Cardiac muscle cell (in vitro differentiated cells and primary cell): ENCODE data around the gene IL17RC. TPM values are rescaled to one million over a fixed set of nuclear protein-coding genes. Genes with fewer than 3 reads are reported as not detected.
"Not testable (repeated sequence)": the region's sequence is repeated elsewhere in the genome, so short reads cannot be mapped to it uniquely, and the experiment has no call there.

Experiments
- DNase-seq, 2 donors: peaks; one replicate each; pipeline versions ENCODE4 v3.0.0 to v3.0.0-alpha.2; 2010 to 2017; ENCODE audit warnings: low read depth in 1 of 2, low spot score in 1 of 2
- H3K27ac ChIP-seq: fragments of 200-600 bp; sonication (generic); 2 replicates; pipeline ENCODE4 v1.5.1; 2016
- H3K27me3 ChIP-seq: fragments of 200-600 bp; sonication (generic); 2 replicates; pipeline ENCODE4 v1.6.0; 2016; ENCODE audit warnings: control low read depth
- H3K36me3 ChIP-seq: fragments of 200-600 bp; sonication (generic); 2 replicates; pipeline ENCODE4 v1.5.1; 2016; ENCODE audit warnings: control low read depth
- H3K4me1 ChIP-seq: fragments of 200-600 bp; sonication (generic); 2 replicates; pipeline ENCODE4 v1.8.1; 2017; ENCODE audit warnings: low read depth, mild to moderate bottlenecking, mixed run types
- H3K4me3 ChIP-seq: fragments of 200-600 bp; sonication (generic); 2 replicates; pipeline ENCODE4 v1.5.1; 2016; ENCODE audit warnings: mild to moderate bottlenecking
- H3K9me3 ChIP-seq: fragments of 200-600 bp; sonication (generic); 2 replicates; pipeline ENCODE4 v1.5.1; 2017; ENCODE audit warnings: low read depth, mild to moderate bottlenecking, control low read depth
- CTCF ChIP-seq: IDR thresholded peaks from 2 replicates; pipeline ENCODE4 v1.5.1; 2012; ENCODE audit warnings: low read depth, mild to moderate bottlenecking, low read length
- polyA plus RNA-seq: library from polyadenylated mRNA; unstranded; fragments of >200 nt; fragmentation: Nextera tagmentation; extraction: Ambion mirVana; gene quantifications from 2 replicates; pipeline ENCODE4 v1.2.1, GENCODE V29; 2016
- total RNA-seq: library from RNA; depleted of rRNA; stranded (reverse); fragments of >200 nt; gene quantifications from 2 replicates; pipeline ENCODE4 v1.2.3, GENCODE V29; 2016

Gene IL17RC
- total and polyA plus RNA-seq, 2 experiments from 2014 or later: 49.2 to 59.8 TPM

- peak in 1 of 2 donors; percentile 31 for DNase-seq
- no peak for TF ChIP-seq CTCF
Measured at GRCh38 chr3:9898467-9899241, 18.2 kb upstream of the IL17RC start.

GRCh38 chr3:9899289-9899791 is 17.6 kb upstream of the IL17RC start:
- no peaks in the 10 kb centered on the region for H3K36me3 ChIP-seq
- no peaks in the 10 kb centered on the region for H3K27me3 ChIP-seq
- H3K4me1 ChIP-seq: peaks cover 4% of the 10 kb centered on the region
- H3K4me3 ChIP-seq: no peak overlapping the region
- no peaks in the 10 kb centered on the region for H3K9me3 ChIP-seq
- DNase-seq: no peak
- TF ChIP-seq CTCF: no peak
- no peak overlapping the region for H3K27ac ChIP-seq

More at GRCh38 chr3:9898467-9899241, 18.2 kb upstream of the IL17RC start:
- Histone ChIP-seq H3K4me3 (no peak overlapping the region), H3K27ac (peak overlapping the region; percentile 21), H3K9me3 (no peaks in the 10 kb centered on the region), H3K4me1 (peaks cover 4% of the 10 kb centered on the region), H3K27me3 (no peaks in the 10 kb centered on the region), H3K36me3 (no peaks in the 10 kb centered on the region)

DNA sequence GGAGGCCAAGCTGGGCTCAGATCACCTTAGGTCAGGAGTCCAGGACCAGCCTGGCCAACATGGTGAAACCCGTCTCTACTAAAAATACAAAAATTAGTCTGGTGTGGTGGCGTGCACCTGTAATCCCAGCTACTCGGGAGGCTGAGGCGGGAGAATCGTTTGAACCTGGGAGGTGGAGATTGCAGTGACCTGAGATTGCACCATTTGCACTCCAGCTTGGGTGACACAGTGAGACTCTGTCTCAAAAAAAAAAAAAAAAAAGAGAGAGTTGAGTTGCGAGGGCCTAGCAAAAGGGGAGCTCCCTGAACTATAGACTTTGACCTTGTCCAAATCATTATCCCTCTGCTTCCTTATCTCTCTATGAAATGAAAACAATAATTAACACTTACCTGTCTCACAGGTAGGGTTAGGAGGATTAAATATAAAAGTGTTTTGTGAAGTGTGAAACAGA is 15.9 kb upstream of the IL17RC start:
- H3K36me3 ChIP-seq, H3K27ac ChIP-seq, H3K4me3 ChIP-seq, DNase-seq, H3K9me3 ChIP-seq, H3K4me1 ChIP-seq, H3K27me3 ChIP-seq: not testable (repeated sequence)

- H3K36me3 ChIP-seq: no peaks in the 10 kb centered on the region
- H3K4me3 ChIP-seq: no peak overlapping the region
- TF ChIP-seq CTCF: no peak
Measured at GRCh38 chr3:9901967-9902366, 14.9 kb upstream of the IL17RC start.

DNA sequence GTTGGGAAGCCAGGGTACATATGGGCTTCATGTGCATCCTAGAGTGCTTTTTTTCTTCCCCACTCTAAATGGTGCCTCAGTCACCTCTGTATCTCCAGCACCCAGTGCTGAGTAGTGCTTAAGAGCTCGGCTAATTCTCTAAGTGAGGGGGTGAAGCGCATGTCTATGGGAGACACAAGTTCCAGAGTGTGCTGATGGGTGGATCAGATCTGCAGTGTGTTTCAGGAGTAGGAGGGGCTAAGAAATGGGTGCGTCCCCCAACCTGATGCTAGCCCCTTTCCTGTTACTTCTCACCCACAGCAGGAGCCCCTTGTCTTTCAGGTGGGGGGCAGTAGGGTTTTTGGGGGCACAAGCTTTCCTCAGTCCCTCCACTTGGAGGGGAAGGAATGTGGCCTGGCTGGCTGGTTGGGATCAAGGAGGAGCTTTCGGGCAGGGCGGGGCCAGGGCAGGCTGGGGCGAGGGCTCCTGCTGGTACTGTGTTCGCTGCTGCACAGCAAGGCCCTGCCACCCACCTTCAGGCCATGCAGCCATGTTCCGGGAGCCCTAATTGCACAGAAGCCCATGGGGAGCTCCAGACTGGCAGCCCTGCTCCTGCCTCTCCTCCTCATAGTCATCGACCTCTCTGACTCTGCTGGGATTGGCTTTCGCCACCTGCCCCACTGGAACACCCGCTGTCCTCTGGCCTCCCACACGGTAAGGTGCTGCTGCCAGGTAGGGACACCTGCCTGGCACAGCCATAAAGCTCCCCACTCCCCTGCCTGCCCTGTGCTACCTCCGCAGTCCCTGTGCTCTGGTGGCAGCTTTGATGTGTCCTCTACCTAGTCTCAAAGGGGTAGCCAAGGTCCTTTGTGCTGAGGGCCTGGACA is 14.3 kb upstream of the IL17RC start, which contains the start of gene IL17RE:
Gene IL17RE, plus strand, starts transcription at position 477 of the 866 bp plus-strand sequence. Its CDS starts 85 bp downstream, at position 562.
- Histone ChIP-seq H3K36me3 (no peaks in the 10 kb centered on the region), H3K4me3 (no peak within 1 kb of the TSS), H3K27ac (no peak within 1 kb of the TSS), H3K4me1 (peaks cover 1% of the 10 kb centered on the region), H3K27me3 (no peaks in the 10 kb centered on the region), H3K9me3 (no peaks in the 10 kb centered on the region)
- no peak for DNase-seq
- TF ChIP-seq CTCF: no peak

More at GRCh38 chr3:9901967-9902366, 14.9 kb upstream of the IL17RC start:
- H3K4me1 ChIP-seq: peaks cover 4% of the 10 kb centered on the region
- no peak overlapping the region for H3K27ac ChIP-seq
- DNase-seq: no peak
- H3K9me3 ChIP-seq: no peaks in the 10 kb centered on the region
- H3K27me3 ChIP-seq: no peaks in the 10 kb centered on the region
